HG03520 (cell line): ENCODE results near the gene ARGLU1.

Experiments used
- ATAC-seq: cut with Tn5 transposase; IDR thresholded peaks from one replicate; pipeline ENCODE4 v1.9.1; 2021; ENCODE audit warnings: mild to moderate bottlenecking, moderate library complexity; ENCODE audit not compliant: unreplicated experiment

Gene ARGLU1

GRCh38 chr13:106550570-106551135 is 17.3 kb downstream of the ARGLU1 start:
- no peak for ATAC-seq

GRCh38 chr13:106548064-106548696 is 19.8 kb downstream of the ARGLU1 start:
- no peak for ATAC-seq

- ATAC-seq: no peak
Observed at GRCh38 chr13:106541826-106542225, 26.1 kb downstream of the ARGLU1 start.

GRCh38 chr13:106540613-106541012 is 27.3 kb downstream of the ARGLU1 start:
- no peak for ATAC-seq

GRCh38 chr13:106537521-106537920 is 30.4 kb downstream of the ARGLU1 start:
- ATAC-seq: no peak

- peak; percentile 27 for ATAC-seq
Observed at GRCh38 chr13:106536244-106537034, 31.5 kb downstream of the ARGLU1 start.

GRCh38 chr13:106535552-106536243 is 32.2 kb downstream of the ARGLU1 start, which contains the start of gene EFNB2:
Gene EFNB2, minus strand, starts transcription at chr13:106535662. Its CDS starts 698 bp downstream, at chr13:106534964.
- ATAC-seq: peak; percentile 96

GRCh38 chr13:106534639-106535551 is 33.0 kb downstream of the ARGLU1 start:
- ATAC-seq: peak; percentile 22

- no peak for ATAC-seq
Observed at GRCh38 chr13:106533943-106534638, 33.8 kb downstream of the ARGLU1 start.

- ATAC-seq: no peak
Observed at GRCh38 chr13:106533101-106533942, 34.6 kb downstream of the ARGLU1 start.

GRCh38 chr13:106532111-106532929 is 35.6 kb downstream of the ARGLU1 start:
- ATAC-seq: no peak

GRCh38 chr13:106530980-106531481 is 36.9 kb downstream of the ARGLU1 start:
- no peak for ATAC-seq

- no peak for ATAC-seq
Observed at GRCh38 chr13:106530171-106530851, 37.6 kb downstream of the ARGLU1 start.

GRCh38 chr13:106529415-106530170 is 38.3 kb downstream of the ARGLU1 start:
- ATAC-seq: no peak

- ATAC-seq: no peak
Observed at GRCh38 chr13:106528718-106529414, 39.1 kb downstream of the ARGLU1 start.

GRCh38 chr13:106527826-106528225 is 40.1 kb downstream of the ARGLU1 start:
- no peak for ATAC-seq
